Thyroid gland (tissue), 4 donors: Measurements from ENCODE around the gene CFHR1.

Experiments
- POLR2A ChIP-seq, 2 donors: fragments of 450-650 bp; IDR thresholded peaks; one replicate each; pipeline ENCODE4 v1.6.1; 2017; ENCODE audit warnings: antibody characterized with exemption in 2 of 2, mild to moderate bottlenecking in 2 of 2, moderate library complexity in 1 of 2
- TF ChIP-seq, protein P1 (sequence below), 6 experiments: fragments of 200-600 bp in 3 of 6; fragments of 450-650 bp in 3 of 6; sonication (generic) in 3 of 6; IDR thresholded peaks; one replicate each; pipeline ENCODE4 v1.5.1; 2016 to 2019; ENCODE audit warnings: antibody characterized with exemption in 6 of 6, mild to moderate bottlenecking in 2 of 6, inconsistent platforms in 1 of 6, moderate library complexity in 1 of 6

DNA sequence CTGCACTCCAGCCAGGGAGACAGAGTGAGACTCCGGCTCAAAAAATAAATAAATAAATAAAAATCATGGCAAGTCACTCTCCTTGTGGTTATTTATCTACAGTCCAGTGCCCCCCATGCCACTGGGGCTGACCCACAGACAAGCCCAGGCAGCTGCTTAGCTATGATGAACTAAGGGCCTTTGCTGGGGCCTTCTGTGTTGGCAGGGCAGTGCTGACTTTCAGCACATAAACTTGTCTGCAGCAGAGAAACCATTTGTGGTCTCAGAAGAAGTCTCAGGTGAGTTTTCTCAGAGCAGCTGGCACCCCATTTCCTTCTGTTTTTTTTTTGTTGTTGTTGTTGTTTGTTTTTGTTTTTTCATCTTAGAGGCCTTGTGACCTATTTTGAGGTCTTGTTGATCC is 47.4 kb downstream of the CFHR1 start:
- TF ChIP-seq, protein P1, sequence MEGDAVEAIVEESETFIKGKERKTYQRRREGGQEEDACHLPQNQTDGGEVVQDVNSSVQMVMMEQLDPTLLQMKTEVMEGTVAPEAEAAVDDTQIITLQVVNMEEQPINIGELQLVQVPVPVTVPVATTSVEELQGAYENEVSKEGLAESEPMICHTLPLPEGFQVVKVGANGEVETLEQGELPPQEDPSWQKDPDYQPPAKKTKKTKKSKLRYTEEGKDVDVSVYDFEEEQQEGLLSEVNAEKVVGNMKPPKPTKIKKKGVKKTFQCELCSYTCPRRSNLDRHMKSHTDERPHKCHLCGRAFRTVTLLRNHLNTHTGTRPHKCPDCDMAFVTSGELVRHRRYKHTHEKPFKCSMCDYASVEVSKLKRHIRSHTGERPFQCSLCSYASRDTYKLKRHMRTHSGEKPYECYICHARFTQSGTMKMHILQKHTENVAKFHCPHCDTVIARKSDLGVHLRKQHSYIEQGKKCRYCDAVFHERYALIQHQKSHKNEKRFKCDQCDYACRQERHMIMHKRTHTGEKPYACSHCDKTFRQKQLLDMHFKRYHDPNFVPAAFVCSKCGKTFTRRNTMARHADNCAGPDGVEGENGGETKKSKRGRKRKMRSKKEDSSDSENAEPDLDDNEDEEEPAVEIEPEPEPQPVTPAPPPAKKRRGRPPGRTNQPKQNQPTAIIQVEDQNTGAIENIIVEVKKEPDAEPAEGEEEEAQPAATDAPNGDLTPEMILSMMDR (IDR thresholded peaks at IDR 0.05), result no peak
- TF ChIP-seq POLR2A (IDR thresholded peaks at IDR 0.05), result no peak
